Stimulated activated CD8-positive, alpha-beta memory T cell treated with anti-CD3 and anti-CD28 coated beads, Interleukin-12 subunit alpha, Interleukin-12 subunit beta, amount 100 ng/mL, for 24 hours (primary cell): ENCODE data around the gene DSTYK.
"Not testable (repeated sequence)": the region's sequence is repeated elsewhere in the genome, so short reads cannot be mapped to it uniquely, and the experiment has no call there.

Source experiments
- DNase-seq: peaks from one replicate; pipeline ENCODE4 v3.0.0-alpha.2; 2020; ENCODE audit errors: extremely low read depth

DSTYK gene

DNA sequence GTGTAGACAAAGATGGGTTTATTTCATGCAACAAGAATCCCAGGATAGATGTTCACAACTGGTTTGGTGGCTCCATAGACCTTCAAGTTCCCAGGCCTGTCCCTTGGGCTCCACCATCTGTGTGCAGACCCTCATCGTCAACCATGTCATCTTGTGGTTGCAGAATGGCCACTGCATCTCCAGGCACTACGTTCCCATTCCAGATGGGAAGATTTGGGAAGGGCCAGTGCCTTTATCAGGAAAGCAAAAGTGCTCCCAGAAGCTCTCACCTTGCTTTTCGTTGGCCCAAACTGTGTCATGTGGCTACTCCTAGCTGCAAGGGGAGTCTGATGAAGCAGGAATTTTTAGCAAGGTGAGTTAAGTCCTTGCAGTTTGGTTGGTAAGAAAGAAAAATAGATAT lies 29.1 kb upstream of the DSTYK start:
- DNase-seq: no peak

DNA sequence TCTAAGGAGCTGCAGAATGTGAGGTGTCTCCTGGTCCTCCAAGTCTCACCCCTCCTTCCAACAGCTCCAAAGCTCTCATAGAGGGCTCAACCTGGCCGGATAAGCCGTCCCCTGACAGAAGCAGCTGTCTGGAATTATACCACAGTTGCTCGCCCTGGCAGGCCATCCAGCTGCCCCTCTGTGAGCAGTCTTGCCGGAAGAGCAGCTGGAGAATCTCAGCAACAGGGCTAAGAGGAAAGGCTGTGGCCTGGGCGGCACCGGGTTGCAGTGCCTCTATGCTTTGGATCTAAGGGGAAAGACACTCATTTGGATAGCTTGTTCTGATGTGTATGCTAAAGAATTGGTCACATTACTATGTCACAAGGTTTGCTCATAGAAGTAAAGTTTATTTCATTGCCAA lies 28.6 kb upstream of the DSTYK start:
- no peak for DNase-seq

DNA sequence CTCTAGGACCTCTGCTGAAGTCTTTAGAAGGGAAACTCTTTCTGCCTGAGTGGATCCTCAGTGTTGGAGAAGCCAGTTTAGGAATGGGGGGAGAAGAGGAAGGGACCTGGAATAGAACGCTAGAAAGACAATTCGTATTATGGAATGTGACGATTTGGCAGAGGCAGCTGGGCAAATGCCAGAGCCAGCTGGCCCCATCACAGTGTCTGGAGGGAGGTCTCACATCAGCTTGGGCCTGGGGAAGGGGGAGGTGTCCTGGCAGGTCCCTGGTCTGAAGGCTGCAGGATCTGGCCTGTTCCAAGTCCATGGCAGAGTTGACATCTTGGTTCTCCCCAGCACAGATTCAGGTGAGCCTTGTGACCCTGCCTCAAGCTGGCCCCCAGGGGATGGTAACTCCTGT lies 27.6 kb upstream of the DSTYK start:
- DNase-seq: no peak

DNA sequence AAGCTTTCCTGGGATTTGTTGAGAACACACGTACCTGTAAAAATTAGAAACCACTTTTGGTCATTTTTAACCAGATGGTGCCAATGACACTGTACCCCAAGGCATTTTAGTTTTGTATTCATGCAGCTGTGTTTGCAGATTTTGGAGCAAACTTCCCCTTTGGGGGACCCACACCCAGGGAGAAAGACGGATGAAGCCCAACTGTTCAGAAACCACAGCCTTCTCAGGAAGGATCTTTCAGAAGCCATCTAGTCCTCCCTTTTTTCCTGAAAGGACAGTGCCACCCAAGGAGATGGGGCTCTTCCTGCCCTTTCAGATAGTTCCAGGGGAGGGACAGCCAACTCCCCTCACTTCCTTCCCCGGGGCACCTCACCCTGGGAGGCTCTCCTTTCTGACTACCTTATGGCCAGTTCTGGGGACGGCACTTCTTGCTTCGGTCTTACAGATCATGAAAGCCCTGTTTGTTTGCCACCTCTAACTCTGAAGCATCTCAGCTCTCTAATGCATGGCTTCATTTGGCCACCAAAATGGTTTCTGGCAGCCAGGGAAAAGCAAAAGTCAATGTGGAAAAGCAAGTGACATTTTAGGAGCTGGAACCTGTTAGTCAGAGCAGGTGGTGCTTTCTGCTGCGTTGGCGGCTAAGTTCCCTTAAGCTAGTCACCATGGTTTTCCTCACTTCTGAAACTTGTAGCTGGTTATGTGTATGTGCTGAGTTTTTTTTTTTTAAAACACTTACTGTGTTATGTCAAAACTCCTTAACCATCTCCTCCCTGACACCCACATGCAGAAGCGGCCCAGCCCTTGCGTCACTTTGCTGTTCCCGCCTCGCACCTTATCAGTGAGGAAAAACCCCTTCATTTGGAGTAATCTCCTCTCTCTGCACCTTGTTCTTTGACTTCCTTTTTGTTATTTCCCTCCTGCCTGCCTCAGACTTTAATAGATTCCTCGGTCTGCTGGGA lies 26.3 kb upstream of the DSTYK start:
- no peak for DNase-seq

DNA sequence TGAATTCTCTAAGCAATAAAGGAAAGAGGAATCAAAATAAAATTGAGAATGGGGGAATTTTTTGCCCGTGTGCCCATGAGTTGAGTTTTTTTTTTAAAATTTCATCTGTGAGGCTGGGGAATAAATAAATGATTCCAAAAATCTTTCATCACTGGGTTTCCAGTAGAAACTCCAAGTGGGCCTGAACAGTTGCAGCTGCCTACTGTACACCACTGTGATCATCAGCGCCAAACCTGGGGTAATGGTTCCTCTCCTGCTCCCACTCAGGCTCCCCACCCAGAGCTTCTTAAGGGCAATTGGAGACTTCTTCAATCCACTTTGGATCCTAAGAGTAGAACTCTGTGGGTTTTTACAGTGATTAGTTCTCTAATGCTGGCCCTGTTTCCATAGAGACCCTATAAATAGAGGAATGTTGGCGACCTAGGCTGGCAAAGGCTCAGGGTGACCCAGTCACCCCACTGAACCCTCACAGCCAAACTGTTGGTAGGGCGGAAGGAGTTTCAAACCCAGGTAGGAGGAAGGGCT lies 25.5 kb upstream of the DSTYK start:
- no peak for DNase-seq

DNA sequence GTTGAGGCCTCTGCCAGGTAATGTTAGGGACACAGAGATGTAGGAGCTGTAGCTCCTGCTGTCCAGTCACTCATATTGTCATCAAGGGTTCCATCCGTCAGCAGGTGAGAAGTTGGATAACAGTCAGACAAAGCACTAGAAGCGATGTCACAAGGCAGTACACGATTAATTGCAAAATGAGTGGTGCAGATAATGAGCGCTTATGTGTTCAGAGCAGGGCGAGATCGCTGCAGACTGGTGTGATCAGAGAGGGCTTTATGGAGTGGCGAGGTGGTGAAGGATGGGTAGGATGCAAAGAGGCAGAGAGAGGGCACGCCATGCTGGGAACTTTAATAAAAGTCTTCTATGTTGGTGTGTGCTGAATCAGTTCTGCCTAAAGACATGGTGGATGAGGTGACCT lies 25.0 kb upstream of the DSTYK start:
- no peak for DNase-seq

DNA sequence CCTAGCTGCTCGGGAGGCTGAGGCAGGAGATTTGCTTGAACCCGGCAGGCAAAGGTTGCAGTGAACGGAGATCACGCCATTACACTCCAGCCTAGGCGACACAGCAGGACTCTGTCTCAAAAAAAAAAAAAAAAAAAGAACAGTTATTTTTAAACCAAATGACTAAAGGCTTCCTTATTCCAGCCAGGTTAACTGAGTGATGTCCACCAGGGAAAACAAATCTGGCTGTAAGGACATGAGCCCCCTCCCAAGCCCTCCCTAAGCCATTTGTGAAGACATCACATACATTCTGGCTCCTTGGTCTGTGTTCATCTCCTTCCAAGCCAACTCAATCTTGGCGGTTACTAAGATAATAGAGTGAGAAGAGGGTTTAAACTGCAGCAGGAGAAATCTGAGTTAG lies 24.4 kb upstream of the DSTYK start:
- no peak for DNase-seq

DNA sequence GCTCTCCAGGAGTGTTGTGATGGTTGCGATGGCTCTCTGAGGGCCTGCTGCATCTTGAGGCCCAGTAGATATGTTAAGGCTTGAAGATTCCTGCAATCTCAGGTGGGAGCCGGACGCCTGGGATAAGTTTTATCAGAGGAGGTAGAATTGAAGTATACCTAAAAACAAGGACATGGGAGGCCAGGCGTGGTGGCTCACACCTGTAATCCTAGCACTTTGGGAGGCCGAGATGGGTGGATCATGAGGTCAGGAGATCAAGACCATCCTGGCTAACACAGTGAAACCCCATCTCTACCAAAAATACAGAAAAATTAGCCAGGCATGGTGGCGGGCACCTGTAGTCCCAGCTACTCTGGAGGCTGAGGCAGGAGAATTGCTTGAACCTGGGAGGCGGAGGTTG lies 22.5 kb upstream of the DSTYK start:
- not testable (repeated sequence) for DNase-seq

DNA sequence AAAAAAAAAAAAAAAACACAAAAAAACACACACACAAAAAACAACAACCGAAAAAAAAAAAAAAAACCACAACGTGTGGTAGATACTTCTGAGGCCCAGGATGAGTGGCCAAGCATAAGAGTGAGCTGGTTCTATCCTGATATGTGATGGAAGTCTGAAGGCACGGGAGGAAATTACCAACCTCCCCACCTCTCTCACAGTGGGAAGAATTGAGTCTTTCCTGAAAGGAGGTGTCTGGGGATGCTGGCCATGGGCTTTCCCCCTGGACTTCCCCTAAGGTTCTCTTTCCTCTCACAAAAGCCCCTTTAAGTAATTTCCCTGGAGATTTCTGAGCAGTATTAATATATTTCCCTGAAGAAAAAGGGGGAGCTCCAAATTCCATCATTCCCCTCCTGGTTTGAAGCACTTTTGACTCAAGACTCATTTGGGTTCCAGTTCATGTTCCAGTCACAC lies 21.5 kb upstream of the DSTYK start:
- DNase-seq: no peak

DNA sequence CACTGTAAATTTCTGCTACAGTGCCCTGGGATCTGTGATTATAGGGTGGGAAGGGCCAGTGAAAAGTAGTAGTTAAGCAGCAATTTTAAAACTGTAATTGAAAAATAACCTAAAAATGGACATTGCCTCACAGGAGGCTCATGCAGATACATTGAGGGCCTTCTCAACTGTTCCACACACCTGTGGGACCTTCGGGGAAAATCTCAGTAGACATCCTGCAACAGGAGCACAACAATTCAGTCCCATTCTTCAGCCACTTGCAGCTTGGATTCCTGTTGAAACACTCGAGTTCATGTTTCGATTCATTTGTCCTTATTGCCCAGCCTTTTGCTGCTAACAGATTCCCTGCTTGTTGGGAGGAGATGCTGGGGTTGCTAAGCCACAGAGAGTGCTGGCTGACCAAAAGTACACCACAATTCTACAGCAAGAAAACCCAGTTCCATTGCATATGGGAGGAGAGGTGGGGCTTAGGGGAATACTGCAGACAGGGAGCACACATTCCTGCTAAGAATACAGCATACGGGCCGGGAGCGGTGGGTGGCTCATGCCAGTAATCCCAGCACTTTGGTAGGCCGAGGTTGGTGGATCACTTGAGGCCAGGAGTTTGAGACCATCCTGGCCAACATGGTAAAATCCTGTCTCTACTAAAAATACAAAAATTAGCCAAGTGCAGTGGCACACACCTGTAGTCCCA lies 20.8 kb upstream of the DSTYK start:
- DNase-seq: no peak

DNA sequence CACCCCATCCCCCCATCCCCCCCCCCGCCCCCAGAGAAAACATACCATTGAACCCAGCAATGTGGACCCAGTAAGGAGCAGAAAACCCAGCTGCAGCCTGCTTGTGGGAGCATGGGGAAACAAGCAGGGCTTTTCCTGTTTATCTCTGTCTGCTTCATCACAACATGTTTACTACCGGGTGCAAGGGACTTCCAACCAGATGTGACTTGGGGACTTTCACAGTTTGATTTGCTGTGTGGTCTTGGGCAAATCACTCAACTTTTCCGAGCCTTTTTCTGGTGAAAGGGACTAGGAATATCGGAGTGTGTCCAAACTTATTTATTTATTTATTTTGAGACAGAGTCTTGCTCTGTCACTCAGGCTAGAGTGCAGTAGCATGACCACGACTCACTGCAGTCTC lies 19.5 kb upstream of the DSTYK start:
- no peak for DNase-seq

DNA sequence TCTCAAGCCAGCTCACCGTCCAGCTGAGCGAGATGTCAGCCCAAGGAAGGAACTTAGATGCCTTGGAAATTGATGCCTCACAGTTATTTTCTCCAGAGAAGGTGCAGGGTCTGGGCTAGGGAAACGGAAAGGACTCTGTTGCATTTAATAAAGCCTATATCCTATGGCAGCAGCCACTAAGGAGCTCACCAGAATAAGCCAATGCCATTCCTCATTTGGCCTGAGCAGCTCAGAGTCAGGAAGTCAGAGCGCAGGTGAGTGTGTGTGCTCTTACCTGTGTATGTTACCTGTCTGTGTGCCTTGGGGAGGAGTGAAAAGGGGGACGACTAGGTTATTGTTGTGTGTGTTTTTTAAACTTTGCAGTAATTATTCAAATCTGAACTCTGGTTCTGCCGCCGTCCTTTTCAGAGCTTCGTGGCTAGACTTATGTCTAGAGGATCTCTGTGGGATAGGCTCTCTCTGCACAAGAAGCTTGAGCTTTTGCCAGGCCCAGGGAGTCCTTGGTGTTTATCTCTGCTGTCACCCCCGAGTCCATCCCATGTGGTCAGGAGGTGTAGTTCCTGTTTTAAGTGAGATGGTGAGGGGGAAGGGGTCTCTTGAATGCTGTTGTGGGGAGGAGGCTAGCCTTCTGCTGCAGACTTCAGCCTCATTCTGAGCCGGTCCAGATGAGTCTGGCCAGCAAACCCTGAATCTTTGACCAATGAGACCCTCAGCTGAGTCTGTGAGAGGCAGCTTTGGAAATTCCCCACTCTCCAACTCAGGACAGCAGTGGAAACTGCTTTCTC lies 18.6 kb upstream of the DSTYK start:
- DNase-seq: no peak

DNA sequence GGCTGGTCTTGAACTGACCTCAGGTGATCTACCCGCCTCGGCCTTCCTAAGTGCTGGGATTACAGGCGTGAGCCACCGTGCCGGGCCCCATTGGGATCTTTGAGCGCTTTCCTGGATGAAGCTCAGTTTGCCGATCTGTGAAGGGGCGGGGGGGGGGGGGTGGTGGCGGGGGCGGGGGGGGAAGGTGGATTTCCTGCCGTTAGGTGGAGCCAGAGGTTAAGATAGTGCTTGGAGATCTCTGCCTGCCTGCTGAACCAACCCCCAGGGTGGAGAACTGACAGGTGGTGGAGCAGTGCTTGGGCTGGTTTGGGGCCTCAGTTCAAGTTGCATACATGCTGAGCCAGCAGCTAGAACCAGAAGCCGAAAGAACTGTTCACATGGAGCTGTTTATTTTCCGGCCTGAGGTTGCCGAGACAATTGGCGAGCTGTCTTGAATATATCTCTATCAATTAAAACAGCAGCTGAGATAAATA lies 17.9 kb upstream of the DSTYK start:
- no peak for DNase-seq

DNA sequence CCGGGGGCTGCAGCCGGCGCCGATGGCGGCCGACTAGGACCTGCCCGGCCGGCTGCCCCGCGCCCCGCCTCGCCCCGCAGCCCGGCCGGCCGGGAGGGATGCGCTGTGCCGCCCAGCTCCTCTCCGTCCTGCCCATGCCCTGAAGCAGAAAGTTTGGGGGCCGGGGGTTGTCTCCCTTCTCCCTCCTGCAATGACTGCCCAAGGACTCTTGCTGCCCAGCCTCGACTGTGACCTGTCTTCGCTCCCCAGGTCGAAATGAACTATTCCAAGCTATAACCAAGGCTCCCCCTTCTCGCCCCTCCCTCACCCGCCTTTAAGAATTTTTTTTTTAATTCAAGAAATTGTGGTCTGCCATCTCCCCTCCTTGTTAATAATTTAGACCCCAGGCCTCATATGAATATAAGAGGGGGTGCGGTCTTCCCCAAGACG lies 16.6 kb upstream of the DSTYK start:
- no peak for DNase-seq

DNA sequence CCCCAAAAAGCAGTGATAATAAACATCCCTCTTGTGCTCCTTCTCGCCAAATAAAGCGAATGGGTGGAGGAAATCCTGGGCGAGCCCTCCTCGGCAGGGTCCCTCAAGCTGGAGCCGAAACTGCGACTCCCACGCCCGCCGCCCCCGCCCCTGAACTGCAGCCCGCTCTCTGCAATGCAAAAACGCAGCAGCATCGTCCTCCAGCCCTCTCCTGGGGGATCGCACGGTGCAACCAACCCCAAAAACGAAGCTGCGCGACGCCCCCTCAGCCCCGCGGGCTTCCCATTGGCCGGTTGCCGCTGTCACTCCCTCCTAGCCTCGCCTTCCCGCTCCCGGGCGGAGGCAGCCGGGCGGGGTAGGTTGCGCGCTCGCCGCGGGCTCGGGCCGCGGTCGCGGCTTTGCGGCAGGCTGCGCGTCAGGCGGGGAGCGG lies 16.1 kb upstream of the DSTYK start, which contains the start of gene TMCC2:
TSS of gene TMCC2 (plus strand) at position 363 of the 430 bp plus-strand sequence. CDS start 619 bp downstream, outside the sequence.
- DNase-seq: peak; percentile 61

DNA sequence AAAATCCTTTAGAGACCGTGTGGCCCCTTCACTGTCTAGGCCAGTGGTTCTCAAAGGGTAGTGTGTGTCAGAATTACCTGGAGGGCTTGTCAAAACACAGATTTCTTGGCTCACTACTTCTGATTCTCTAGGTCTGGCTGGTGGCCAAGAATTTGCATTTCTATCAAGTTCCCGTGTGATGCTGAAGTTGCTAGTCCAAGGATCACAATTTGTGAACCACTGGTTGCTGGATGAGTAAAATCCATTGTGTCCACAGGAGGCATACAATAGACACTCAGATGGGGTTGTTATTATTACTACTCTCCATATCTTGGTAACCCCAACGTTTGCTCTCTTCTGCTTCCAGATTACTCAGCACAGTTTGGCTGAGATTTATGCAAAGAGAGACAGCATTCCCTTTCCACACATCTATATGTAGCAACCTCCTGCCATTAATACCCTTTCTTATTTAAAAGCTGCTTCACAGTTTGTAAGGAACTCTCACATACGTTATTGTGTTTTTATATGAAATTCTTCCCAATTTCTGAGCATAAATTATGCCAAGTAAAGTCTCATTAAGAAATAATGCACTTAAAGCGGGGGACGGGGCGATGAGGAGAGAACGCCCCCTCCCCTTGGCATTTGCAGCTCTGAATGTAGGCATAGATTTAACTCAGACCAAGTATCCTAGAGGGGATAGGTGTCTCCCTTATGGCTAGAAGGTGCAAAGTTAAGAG lies 15.5 kb upstream of the DSTYK start:
- no peak for DNase-seq

DNA sequence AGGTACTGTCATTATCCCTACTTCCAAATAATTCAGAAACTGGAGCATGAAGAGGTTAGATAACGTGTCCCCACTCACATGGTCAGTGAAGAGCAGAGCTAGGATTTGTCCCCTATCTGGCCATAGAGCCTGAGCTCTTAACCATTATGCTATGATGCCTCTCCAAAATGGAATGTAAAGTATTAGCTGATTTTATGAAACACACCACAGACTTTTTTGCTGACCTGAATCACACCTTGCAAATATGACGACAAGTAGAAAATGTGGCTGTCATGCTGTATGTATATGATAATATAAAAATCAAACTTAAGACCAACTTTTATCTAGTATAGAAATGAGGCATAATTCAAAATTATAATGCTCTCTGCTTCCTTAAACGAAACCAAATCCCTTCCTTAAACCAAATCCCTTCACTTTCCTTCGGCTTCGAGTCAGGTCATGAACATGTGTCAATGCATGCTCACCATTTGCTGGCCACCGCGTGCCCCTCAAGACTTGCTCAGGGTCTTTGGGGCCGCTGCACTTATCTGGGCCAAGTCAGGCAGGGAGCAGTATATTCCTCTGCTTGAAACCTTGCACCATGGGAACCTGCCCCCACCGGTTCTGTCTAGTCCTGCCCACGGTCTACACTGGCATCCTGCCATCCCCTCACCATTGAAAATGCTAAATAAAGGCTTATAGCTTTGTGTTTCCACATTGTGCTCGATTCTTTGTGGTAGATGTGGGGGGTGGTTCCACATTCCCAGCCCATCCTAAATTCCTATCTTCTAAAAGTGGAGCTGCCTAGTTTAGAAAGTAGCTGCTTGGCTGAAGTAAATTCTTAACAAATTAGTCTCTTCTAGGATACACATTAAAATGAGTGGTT lies 14.6 kb upstream of the DSTYK start:
- no peak for DNase-seq

DNA sequence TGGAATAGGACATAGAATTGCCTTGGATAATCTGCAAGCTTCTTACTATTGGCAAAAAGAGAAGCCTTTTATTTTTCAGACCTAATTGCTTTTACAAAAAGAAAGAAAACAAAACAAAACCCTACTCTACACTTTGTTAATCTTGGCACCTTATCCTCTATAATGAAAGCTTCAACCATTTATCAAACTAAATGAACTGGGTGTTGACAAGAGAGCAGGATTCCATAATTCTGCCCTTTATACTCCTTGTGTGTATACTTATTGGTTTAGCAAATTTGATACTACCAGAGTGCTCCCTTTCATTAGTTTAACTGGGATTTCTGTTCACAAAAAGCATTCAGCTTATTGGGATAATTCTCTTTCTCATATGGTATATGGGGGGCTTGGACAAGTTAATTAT lies 13.2 kb upstream of the DSTYK start:
- DNase-seq: no peak

DNA sequence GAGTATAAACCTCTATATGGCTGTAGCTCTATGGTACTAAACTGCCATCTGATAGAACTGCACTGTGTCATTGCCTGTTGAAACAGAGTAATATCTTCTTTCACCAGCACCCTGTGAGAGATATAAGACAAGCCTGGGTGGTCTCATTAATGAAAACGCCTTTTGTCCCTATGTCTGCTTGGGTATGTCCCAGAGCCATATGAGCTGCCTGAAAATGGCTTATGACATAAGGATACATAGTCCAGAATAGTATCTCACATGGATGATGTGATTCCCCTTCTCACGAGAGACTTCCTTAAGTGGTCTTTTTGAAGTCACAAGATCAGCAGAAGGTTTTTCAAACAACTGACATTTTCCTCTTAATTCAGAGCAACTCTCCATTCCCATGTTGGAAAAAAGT lies 8.9 kb upstream of the DSTYK start:
- DNase-seq: no peak

DNA sequence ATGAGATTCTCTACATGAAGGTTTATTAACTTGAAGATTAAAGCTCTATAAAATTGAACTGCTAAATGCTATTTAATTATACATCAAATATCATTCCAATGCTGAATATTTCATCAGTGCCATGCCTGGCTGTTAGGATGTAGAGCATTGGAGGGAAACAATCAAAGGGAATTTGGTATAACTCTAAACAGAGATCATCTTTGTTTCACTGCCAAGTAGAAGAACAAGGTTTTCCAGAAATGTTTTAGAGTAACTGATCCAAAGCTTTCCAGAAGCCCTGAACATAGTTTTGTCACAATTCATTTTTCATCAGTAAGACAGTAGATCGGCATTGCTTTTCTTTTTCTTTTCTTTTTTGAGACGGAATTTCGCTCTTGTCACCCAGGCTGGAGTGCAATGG lies 5.9 kb upstream of the DSTYK start:
- DNase-seq: no peak
